ENCODE results near the gene ORMDL3.
"Not testable (repeated sequence)": the region's sequence is repeated elsewhere in the genome, so short reads cannot be mapped to it uniquely, and the experiment has no call there.

The ORMDL3 gene

GRCh38 chr17:39923836-39924690, 3.3 kb downstream of the ORMDL3 start:
- DNase-seq: no peak

GRCh38 chr17:39923230-39923629, 4.2 kb downstream of the ORMDL3 start:
- DNase-seq: no peak

GRCh38 chr17:39922006-39922405, 5.4 kb downstream of the ORMDL3 start:
- no peak for DNase-seq

GRCh38 chr17:39921323-39921722, 6.1 kb downstream of the ORMDL3 start:
- peak; percentile 34 to 36 for DNase-seq

GRCh38 chr17:39920218-39921210, 6.9 kb downstream of the ORMDL3 start:
- peak; percentile 59 to 72 for DNase-seq

- no peak for DNase-seq
Measured at GRCh38 chr17:39919087-39919683, 8.2 kb downstream of the ORMDL3 start.

GRCh38 chr17:39916918-39917317, 10.5 kb downstream of the ORMDL3 start:
- DNase-seq: no peak

GRCh38 chr17:39915559-39915958, 11.8 kb downstream of the ORMDL3 start:
- no peak for DNase-seq

- no peak for DNase-seq
Measured at GRCh38 chr17:39913989-39914388, 13.4 kb downstream of the ORMDL3 start.

GRCh38 chr17:39908789-39909352, 18.5 kb downstream of the ORMDL3 start:
- DNase-seq: no peak

GRCh38 chr17:39904990-39905288, 22.5 kb downstream of the ORMDL3 start:
- DNase-seq: no peak

GRCh38 chr17:39903158-39903884, 24.1 kb downstream of the ORMDL3 start:
- no peak for DNase-seq

GRCh38 chr17:39902027-39902426, 25.4 kb downstream of the ORMDL3 start:
- DNase-seq: not testable (repeated sequence)

GRCh38 chr17:39899215-39899614, 28.2 kb downstream of the ORMDL3 start:
- DNase-seq: no peak

GRCh38 chr17:39898088-39898487, 29.3 kb downstream of the ORMDL3 start:
- no peak for DNase-seq

- no peak for DNase-seq
Measured at GRCh38 chr17:39894681-39895376, 32.6 kb downstream of the ORMDL3 start.

- no peak for DNase-seq
Measured at GRCh38 chr17:39889200-39889599, 38.2 kb downstream of the ORMDL3 start.

- DNase-seq: no peak
Measured at GRCh38 chr17:39887078-39887477, 40.3 kb downstream of the ORMDL3 start.

- not testable (repeated sequence) for DNase-seq
Measured at GRCh38 chr17:39886102-39886501, 41.3 kb downstream of the ORMDL3 start.

GRCh38 chr17:39872751-39873150, 54.6 kb downstream of the ORMDL3 start:
- DNase-seq: no peak

GRCh38 chr17:39871801-39872200, 55.6 kb downstream of the ORMDL3 start:
- DNase-seq: no peak
